Panc1 (cell line): Measurements from ENCODE around the gene NLRP1. TPM values are rescaled to one million over a fixed set of nuclear protein-coding genes. Genes with fewer than 3 reads are reported as not detected.

Experiments used
- ATAC-seq: fragments of 200-7000 bp; cut with Tn5 transposase; 2 replicates; pipeline ENCODE4 v1.9.1; 2020; ENCODE audit warnings: mild to moderate bottlenecking, moderate library complexity
- BruUV-seq: library from RNA; stranded (reverse); fragments of 400-500 nt; replicated peaks from 2 replicates; lab custom pipeline; 2021; lab: Mats Ljungman, UMichigan
- CTCF ChIA-PET: fragments of 300-600 bp; sonication (Branson Sonifier 250); formaldehyde crosslinking; loops from one replicate; lab custom pipeline; 2022; ENCODE audit warnings: antibody characterized with exemption; lab: Charles Lee
- POLR2A ChIA-PET: fragments of 300-600 bp; sonication (Branson Sonifier 250); formaldehyde crosslinking; loops from one replicate; lab custom pipeline; 2022; ENCODE audit warnings: antibody characterized with exemption; lab: Charles Lee
- DNase-seq: peaks from one replicate; pipeline ENCODE4 v3.0.0-alpha.2; 2010; ENCODE audit warnings: low read depth, low spot score
- H3K27ac ChIP-seq: 2 replicates; pipeline ENCODE4 v1.5.1; 2011; ENCODE audit warnings: mild to moderate bottlenecking, low read length, inconsistent platforms
- H3K27me3 ChIP-seq: fragments of 200-500 bp; sonication (Bioruptor generic); 2 replicates; pipeline ENCODE4 v1.6.0; 2014; ENCODE audit warnings: low read length, inconsistent platforms; ENCODE audit not compliant: control insufficient read depth, insufficient read depth
- H3K36me3 ChIP-seq: fragments of 200-500 bp; sonication (Bioruptor generic); 2 replicates; pipeline ENCODE4 v1.5.1; 2014; ENCODE audit warnings: inconsistent platforms, mild to moderate bottlenecking, low read length, moderate library complexity; ENCODE audit not compliant: control insufficient read depth, insufficient read depth
- H3K4me1 ChIP-seq: 2 replicates; pipeline ENCODE4 v1.5.1; 2011; ENCODE audit warnings: inconsistent platforms, mild to moderate bottlenecking, low read length, moderate library complexity; ENCODE audit not compliant: control insufficient read depth, insufficient read depth
- H3K4me3 ChIP-seq, 2 experiments: 2 replicates each; pipeline ENCODE4 v1.5.1; 2011 to 2012; ENCODE audit warnings: low read depth in 2 of 2, low read length in 2 of 2, mild to moderate bottlenecking in 2 of 2, inconsistent platforms in 1 of 2, moderate library complexity in 1 of 2
- H3K9me3 ChIP-seq: fragments of 200-500 bp; sonication (Bioruptor generic); 2 replicates; pipeline ENCODE4 v1.5.1; 2014; ENCODE audit warnings: low read depth, mild to moderate bottlenecking, inconsistent platforms, low read length, moderate library complexity; ENCODE audit not compliant: control insufficient read depth, insufficient read depth
- POLR2AphosphoS5 ChIP-seq: IDR thresholded peaks from 2 replicates; pipeline ENCODE4 v1.6.1; 2012; ENCODE audit warnings: mild to moderate bottlenecking, low read depth, low read length, moderate library complexity
- SIN3A ChIP-seq: IDR thresholded peaks from 2 replicates; pipeline ENCODE4 v1.6.1; 2012; ENCODE audit warnings: low read depth, mild to moderate bottlenecking, low read length, moderate library complexity, borderline replicate concordance; ENCODE audit not compliant: insufficient read depth
- TCF7L2 ChIP-seq: IDR thresholded peaks from 2 replicates; pipeline ENCODE4 v1.6.1; 2011; ENCODE audit warnings: mild to moderate bottlenecking, low read depth, low read length, inconsistent platforms
- in situ Hi-C: cut with HindIII; loops from 2 replicates; pipeline ENCODE4 v1.10.0; 2016; ENCODE audit warnings: low sequenced_read_pairs, low pct_unique_long_range_greater_than_20kb
- intact Hi-C: fragments of 100-400 bp; cut with micrococcal nuclease; formaldehyde crosslinking; loops from one replicate; pipeline ENCODE4 v1.10.0; 2022; ENCODE audit not compliant: unreplicated experiment
- total RNA-seq: library from RNA; stranded (reverse); gene quantifications from one replicate; pipeline ENCODE4 v1.2.1, GENCODE V29; 2021; ENCODE audit not compliant: unreplicated experiment
- TF ChIP-seq, protein P1 (sequence below), 2 experiments: IDR thresholded peaks; 2 replicates each; pipeline ENCODE4 v1.6.1; 2011 to 2012; ENCODE audit warnings: low read depth in 2 of 2, control low read depth in 1 of 2, low read length in 1 of 2, mild to moderate bottlenecking in 1 of 2, moderate library complexity in 1 of 2; ENCODE audit not compliant: insufficient read depth in 1 of 2
- TF ChIP-seq, protein P2 (sequence below): fragments of 450-650 bp; IDR thresholded peaks from 2 replicates; pipeline ENCODE4 v1.5.1; 2017; ENCODE audit warnings: mild to moderate bottlenecking

The NLRP1 gene
- total RNA-seq, 1 experiment from 2014 or later: 0.57 TPM

DNA sequence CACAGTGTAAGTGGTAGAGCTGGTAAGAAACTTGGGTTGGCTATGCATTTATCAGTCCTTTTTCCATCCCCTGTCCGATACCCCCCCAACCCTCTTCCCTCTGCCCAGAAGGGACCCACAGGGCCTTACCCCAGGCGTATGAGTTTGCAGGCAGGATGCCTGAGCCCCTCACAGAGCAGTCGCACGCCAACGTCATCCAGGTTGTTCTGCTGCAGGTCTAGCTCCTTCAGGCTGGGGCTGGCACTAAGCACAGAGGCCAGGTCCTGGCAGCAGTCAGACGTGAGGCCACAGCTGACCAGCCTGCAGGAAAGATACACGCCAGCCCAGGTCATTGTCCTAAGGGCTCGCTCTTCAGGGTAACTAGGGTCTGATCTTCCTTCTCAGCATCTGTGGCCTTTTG lies 45.0 kb downstream of the NLRP1 start:
- POLR2A ChIA-PET: no interaction called here
- in situ Hi-C loops: no loop called here
- no TSS peak for BruUV-seq

DNA sequence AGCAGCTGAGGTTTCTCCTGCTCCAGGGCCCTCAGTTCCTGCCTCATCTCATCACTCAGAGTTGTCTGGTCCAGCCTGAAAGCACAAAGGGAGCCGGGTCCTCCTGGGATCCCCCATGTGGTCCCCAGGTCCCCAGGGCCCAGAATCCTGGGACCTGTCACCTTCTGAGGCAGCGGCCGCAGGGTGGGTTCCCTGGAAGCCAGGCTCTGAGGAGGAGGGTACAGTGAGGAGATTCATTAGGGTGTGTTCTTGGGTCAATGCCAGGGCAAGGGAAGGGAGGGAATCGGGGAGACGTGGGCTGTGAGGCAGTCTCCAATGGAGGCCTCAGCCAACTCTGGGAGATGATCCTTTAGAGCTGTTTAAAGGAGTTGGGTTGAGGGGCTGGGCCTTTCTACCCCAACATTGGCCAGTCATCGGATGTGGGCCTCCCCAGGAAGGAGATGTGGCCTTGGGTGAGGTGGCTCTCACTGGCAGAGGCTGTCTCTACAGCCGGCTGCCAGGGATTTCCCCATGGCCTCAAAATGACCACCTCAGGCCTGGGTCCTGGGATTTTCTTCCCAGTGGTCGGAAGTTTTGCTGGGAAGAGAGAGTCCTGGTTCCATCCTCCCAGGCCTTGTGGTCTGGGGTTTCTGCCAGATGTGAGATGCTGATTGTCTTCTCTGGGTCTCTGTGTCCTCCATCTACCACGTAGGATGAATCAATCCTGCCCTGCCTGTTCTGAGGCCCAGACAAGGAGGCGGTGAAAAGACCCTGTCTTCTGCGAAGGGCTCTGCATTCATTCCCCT lies 47.3 kb downstream of the NLRP1 start:
- no TSS peak for BruUV-seq
- no peaks in the 10 kb centered on the region for H3K4me1 ChIP-seq
- DNase-seq: no peak
- H3K27ac ChIP-seq: no peak overlapping the region
- CTCF ChIA-PET: no interaction called here
- POLR2A ChIA-PET: no interaction called here
- no peak overlapping the region for H3K4me3 ChIP-seq
- no peaks in the 10 kb centered on the region for H3K36me3 ChIP-seq
- ATAC-seq: no peak
- no peaks in the 10 kb centered on the region for H3K27me3 ChIP-seq
- no peak for TF ChIP-seq TCF7L2
- TF ChIP-seq POLR2AphosphoS5: no peak
- no peak for TF ChIP-seq SIN3A
- TF ChIP-seq, protein P1, sequence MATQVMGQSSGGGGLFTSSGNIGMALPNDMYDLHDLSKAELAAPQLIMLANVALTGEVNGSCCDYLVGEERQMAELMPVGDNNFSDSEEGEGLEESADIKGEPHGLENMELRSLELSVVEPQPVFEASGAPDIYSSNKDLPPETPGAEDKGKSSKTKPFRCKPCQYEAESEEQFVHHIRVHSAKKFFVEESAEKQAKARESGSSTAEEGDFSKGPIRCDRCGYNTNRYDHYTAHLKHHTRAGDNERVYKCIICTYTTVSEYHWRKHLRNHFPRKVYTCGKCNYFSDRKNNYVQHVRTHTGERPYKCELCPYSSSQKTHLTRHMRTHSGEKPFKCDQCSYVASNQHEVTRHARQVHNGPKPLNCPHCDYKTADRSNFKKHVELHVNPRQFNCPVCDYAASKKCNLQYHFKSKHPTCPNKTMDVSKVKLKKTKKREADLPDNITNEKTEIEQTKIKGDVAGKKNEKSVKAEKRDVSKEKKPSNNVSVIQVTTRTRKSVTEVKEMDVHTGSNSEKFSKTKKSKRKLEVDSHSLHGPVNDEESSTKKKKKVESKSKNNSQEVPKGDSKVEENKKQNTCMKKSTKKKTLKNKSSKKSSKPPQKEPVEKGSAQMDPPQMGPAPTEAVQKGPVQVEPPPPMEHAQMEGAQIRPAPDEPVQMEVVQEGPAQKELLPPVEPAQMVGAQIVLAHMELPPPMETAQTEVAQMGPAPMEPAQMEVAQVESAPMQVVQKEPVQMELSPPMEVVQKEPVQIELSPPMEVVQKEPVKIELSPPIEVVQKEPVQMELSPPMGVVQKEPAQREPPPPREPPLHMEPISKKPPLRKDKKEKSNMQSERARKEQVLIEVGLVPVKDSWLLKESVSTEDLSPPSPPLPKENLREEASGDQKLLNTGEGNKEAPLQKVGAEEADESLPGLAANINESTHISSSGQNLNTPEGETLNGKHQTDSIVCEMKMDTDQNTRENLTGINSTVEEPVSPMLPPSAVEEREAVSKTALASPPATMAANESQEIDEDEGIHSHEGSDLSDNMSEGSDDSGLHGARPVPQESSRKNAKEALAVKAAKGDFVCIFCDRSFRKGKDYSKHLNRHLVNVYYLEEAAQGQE (IDR thresholded peaks at IDR 0.05; ENCODE audit: insufficient read depth in 1 of 2, low read depth in 2 of 2, low read length in 1 of 2): no peak
- TF ChIP-seq, protein P2, sequence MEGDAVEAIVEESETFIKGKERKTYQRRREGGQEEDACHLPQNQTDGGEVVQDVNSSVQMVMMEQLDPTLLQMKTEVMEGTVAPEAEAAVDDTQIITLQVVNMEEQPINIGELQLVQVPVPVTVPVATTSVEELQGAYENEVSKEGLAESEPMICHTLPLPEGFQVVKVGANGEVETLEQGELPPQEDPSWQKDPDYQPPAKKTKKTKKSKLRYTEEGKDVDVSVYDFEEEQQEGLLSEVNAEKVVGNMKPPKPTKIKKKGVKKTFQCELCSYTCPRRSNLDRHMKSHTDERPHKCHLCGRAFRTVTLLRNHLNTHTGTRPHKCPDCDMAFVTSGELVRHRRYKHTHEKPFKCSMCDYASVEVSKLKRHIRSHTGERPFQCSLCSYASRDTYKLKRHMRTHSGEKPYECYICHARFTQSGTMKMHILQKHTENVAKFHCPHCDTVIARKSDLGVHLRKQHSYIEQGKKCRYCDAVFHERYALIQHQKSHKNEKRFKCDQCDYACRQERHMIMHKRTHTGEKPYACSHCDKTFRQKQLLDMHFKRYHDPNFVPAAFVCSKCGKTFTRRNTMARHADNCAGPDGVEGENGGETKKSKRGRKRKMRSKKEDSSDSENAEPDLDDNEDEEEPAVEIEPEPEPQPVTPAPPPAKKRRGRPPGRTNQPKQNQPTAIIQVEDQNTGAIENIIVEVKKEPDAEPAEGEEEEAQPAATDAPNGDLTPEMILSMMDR: no peak
- intact Hi-C loops (no loop called here), in situ Hi-C loops (no loop called here)
- H3K9me3 ChIP-seq: no peaks in the 10 kb centered on the region

More for the DNA sequence above, 45.0 kb downstream of the NLRP1 start:
- H3K9me3 ChIP-seq: no peaks in the 10 kb centered on the region
- no peak overlapping the region for H3K4me3 ChIP-seq
- intact Hi-C loops: no loop called here
- DNase-seq: no peak
- H3K4me1 ChIP-seq: no peaks in the 10 kb centered on the region
- TF ChIP-seq TCF7L2 (no peak), SIN3A (no peak), POLR2AphosphoS5 (no peak)
- TF ChIP-seq, protein P2: no peak
- TF ChIP-seq, protein P1 (IDR thresholded peaks at IDR 0.05; ENCODE audit: insufficient read depth in 1 of 2, low read depth in 2 of 2, low read length in 1 of 2): no peak
- no peak for ATAC-seq
- H3K36me3 ChIP-seq: no peaks in the 10 kb centered on the region
- H3K27ac ChIP-seq: no peak overlapping the region
- H3K27me3 ChIP-seq: no peaks in the 10 kb centered on the region
- CTCF ChIA-PET: no interaction called here
